Measurements from ENCODE around the gene ALDH1B1. TPM values are rescaled to one million over a fixed set of nuclear protein-coding genes. Genes with fewer than 3 reads are reported as not detected.
A peak's percentile ranks its signal among the peaks of the same experiment; 100 is the strongest.

Gene ALDH1B1
- total RNA-seq, 1 donor from 2014 or later = 9.0 TPM

- no peak overlapping the region for H3K27ac Mint-ChIP-seq
Measured at GRCh38 chr9:38361473-38361850, 31.0 kb upstream of the ALDH1B1 start.

GRCh38 chr9:38362852-38363588, 29.5 kb upstream of the ALDH1B1 start:
- DNase-seq = no peak
- H3K4me3 Mint-ChIP-seq = peak overlapping the region; percentile 61
- peaks cover 6% of the 10 kb centered on the region for H3K4me1 Mint-ChIP-seq
- ChIA-PET POLR2A (no interaction called here), CTCF (interaction anchor here (1.2 kb wide), 1 partner anchor 275 kb away, joined by 4 read pairs; no protein-coding TSS in a partner anchor)
- no peak overlapping the region for H3K27ac Mint-ChIP-seq
- H3K36me3 Mint-ChIP-seq (ENCODE audit: low read depth) = no peaks in the 10 kb centered on the region
- no peaks in the 10 kb centered on the region for H3K9me3 Mint-ChIP-seq
- no peak for TF ChIP-seq CTCF (IDR thresholded peaks at IDR 0.05)
- intact Hi-C loops (cut with micrococcal nuclease) = loop anchor here (1.0 kb wide), 2 partner anchors 275 to 450 kb away; no protein-coding TSS in a partner anchor
- ATAC-seq (ENCODE audit: low read depth) = peak; percentile 50
- H3K27me3 Mint-ChIP-seq = peaks cover 9% of the 10 kb centered on the region

More at GRCh38 chr9:38361473-38361850, 31.0 kb upstream of the ALDH1B1 start:
- DNase-seq (no peak), ATAC-seq (ENCODE audit: low read depth) (no peak)
- H3K4me1 Mint-ChIP-seq = peaks cover 6% of the 10 kb centered on the region
- TF ChIP-seq CTCF (IDR thresholded peaks at IDR 0.05) = no peak
- H3K27me3 Mint-ChIP-seq = peaks cover 7% of the 10 kb centered on the region
- ChIA-PET POLR2A (interaction anchor here (0.6 kb wide), 1 partner anchor 462 kb away, joined by 8 read pairs; no protein-coding TSS in a partner anchor), CTCF (interaction anchor here (0.9 kb wide), 1 partner anchor 9 kb away, joined by 3 read pairs; no protein-coding TSS in a partner anchor)
- no peak overlapping the region for H3K4me3 Mint-ChIP-seq
- no peaks in the 10 kb centered on the region for H3K9me3 Mint-ChIP-seq
- no peaks in the 10 kb centered on the region for H3K36me3 Mint-ChIP-seq (ENCODE audit: low read depth)
- intact Hi-C loops (cut with micrococcal nuclease) = no loop called here

- DNase-seq = no peak
- ChIA-PET CTCF (interaction anchor here (1.2 kb wide), 1 partner anchor 276 kb away, joined by 4 read pairs; no protein-coding TSS in a partner anchor), POLR2A (no interaction called here)
- H3K4me3 Mint-ChIP-seq = no peak overlapping the region
- H3K9me3 Mint-ChIP-seq = no peaks in the 10 kb centered on the region
- H3K4me1 Mint-ChIP-seq = peaks cover 6% of the 10 kb centered on the region
- peaks cover 9% of the 10 kb centered on the region for H3K27me3 Mint-ChIP-seq
- intact Hi-C loops (cut with micrococcal nuclease) = loop anchor here (1.0 kb wide), 2 partner anchors 275 to 450 kb away; no protein-coding TSS in a partner anchor
- no peaks in the 10 kb centered on the region for H3K36me3 Mint-ChIP-seq (ENCODE audit: low read depth)
- H3K27ac Mint-ChIP-seq = no peak overlapping the region
- TF ChIP-seq CTCF (IDR thresholded peaks at IDR 0.05) = no peak
- ATAC-seq (ENCODE audit: low read depth) = no peak
Measured at GRCh38 chr9:38363589-38363925, 28.9 kb upstream of the ALDH1B1 start.

- intact Hi-C loops (cut with micrococcal nuclease) = no loop called here
- H3K27me3 Mint-ChIP-seq = peaks cover 14% of the 10 kb centered on the region
- CTCF ChIA-PET = no interaction called here
- no peaks in the 10 kb centered on the region for H3K36me3 Mint-ChIP-seq (ENCODE audit: low read depth)
- H3K27ac Mint-ChIP-seq = no peak overlapping the region
- no peaks in the 10 kb centered on the region for H3K9me3 Mint-ChIP-seq
- ATAC-seq (ENCODE audit: low read depth) = no peak
- TF ChIP-seq CTCF (IDR thresholded peaks at IDR 0.05) = no peak
- POLR2A ChIA-PET = no interaction called here
- no peak for DNase-seq
- peaks cover 5% of the 10 kb centered on the region for H3K4me1 Mint-ChIP-seq
- no peak overlapping the region for H3K4me3 Mint-ChIP-seq
Measured at GRCh38 chr9:38367898-38368297, 24.6 kb upstream of the ALDH1B1 start.

- Mint-ChIP-seq H3K9me3 (no peaks in the 10 kb centered on the region), H3K4me3 (no peak overlapping the region), H3K36me3 (ENCODE audit: low read depth) (no peaks in the 10 kb centered on the region), H3K4me1 (no peaks in the 10 kb centered on the region), H3K27ac (no peak overlapping the region), H3K27me3 (peaks cover 11% of the 10 kb centered on the region)
- DNase-seq = no peak
- ChIA-PET CTCF (no interaction called here), POLR2A (no interaction called here)
- intact Hi-C loops (cut with micrococcal nuclease) = no loop called here
- TF ChIP-seq CTCF (IDR thresholded peaks at IDR 0.05) = no peak
- no peak for ATAC-seq (ENCODE audit: low read depth)
Measured at GRCh38 chr9:38368731-38369130, 23.8 kb upstream of the ALDH1B1 start.
